Midbrain (tissue), 1 donor: ENCODE measurements around the gene PEX7.
"Not testable (repeated sequence)": the region's sequence is repeated elsewhere in the genome, so short reads cannot be mapped to it uniquely, and the experiment has no call there.

Experiments
- DNase-seq: peaks from one replicate; lab custom pipeline; 2025; lab: John Stamatoyannopoulos, UW

PEX7 gene

DNA sequence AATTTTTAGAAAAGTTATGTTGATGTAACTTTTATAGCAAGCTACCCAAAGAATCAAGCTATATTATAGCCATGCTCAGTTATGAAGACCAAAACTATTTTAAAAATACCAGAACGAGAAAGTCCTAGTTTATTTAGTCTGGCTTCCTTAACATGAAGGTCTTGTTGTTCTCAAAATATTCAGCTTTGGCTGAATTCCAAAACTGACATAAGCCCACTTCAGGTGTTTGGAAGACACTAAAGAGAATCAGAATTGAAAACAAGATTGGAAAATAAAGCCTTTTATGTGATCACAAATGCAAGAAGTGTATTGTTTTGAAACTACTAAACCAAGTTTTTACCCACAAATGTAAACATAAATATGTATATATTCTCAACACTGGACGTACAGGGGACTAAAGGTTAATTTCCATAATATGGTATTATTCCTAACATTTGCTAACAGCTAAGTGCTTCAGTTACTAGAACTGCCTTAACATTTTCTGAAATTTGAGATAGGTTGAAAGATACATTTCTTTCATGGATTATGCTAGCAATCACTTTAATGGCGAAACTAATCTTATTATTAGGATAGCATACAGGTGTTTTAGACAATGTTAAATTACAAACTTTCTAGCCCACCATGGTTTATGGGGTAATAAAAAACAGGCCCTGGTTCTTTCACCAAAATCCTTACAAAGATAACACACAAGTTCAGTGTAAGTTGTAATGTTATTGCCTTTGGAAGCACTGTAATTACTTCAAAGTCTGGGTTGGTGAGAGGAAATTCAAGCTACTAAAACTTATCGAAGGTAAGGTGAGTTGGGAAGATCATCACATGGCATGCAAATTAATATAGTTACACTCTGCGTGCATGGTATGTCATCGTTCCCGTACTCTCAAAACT, 31.7 kb upstream of the PEX7 start:
- no peak for DNase-seq

DNA sequence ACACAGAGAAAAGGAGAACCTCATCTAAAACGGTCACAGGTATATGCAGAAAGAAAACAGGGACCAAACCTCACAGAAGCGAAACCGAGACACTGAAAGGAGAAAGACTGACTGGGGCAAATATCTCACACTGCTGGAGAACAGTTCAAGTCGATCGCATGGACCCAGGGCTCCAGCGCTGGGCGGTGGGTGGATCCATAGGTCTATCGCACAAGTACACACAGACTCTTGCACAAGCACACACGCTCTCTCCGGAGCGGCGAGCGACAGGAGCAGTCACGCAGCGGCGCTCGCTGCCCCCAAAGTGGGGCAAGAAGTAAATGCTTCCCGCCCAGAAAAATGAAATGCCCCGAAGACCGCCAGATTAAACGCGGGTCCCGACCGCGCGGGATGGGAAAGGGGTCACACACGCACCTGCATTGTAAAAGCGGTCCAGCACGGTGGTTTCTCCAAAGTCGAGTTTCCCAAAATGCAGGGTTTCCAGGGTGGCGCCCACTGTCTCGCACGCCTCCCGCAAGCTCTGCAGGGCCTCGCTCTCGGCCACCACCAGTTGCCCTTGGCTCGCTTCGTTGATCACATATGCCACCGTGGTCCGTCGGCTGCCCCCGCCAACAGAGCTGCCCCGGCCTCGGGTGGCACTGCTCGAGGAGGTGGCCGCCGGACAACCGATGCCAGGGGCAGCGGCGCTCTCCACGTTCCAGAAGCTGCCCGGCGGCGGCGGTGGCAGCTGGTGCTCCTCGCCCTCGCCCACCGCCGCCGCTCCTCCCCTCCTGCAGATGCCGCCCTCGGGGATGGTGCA, 30.9 kb upstream of the PEX7 start:
- peak; percentile 45 for DNase-seq

DNA sequence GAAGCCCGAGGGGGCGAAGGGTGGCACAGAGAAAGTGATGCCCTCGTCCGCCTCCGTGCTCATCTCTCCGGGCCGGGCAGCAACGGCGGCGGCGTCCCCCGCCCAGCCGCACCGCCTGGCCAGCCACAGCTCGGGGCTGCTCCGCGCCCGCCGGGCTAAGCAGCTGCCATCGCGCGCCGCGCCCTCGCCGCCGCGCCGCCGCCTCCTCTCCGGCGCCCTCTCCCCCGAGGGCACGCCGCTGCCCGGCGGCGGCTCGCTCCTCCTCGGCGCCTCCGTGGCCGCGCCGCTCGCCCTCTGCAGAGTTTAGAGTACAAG, 30.3 kb upstream of the PEX7 start:
- no peak for DNase-seq

DNA sequence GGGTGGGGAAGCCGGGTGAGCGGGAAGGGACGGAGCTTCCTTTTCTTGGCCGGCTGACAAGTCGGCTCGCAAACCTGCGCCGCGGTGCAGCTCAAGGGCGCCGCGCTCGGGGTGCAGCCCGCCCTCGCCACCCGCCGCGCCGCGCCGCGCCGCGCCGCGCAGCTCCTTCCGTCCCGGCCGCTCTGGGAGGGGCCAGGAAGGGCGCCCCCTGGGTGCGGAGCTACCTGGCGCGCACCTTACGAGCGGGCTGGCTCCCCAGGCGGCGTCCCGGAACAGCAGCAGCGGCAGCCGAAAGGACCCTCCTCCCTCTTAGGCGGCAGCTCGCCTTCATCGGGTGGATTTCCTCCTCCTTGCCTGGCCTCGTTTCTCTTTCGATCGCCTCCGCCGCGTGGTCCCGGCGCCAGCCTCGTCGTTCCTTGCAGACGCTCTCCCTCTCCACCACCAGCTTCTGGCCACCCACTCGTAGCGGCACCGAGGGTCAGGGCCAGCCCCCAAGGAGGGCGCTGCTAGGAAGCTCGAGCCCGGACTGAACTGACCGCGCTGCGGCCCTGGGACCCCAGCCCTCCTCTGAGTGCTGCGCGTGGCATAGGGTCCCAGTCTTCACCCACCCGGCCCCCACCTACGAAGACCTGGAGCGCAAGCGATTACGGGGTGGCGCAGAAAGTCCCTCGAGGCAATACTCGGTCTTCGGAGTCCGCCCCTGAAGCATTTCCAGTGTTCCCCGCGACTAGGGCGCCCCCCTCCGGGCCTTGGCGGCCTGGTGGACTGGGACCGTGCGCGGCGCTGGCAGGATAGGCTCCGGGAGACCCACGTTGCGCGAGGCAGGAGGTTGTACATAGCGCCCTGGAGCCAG, 29.8 kb upstream of the PEX7 start, which contains the start of gene MAP3K5:
MAP3K5 (minus strand) TSS at position 68 of the 853 bp plus-strand sequence. CDS start 320 bp downstream, outside the sequence.
- peak; percentile 86 for DNase-seq

DNA sequence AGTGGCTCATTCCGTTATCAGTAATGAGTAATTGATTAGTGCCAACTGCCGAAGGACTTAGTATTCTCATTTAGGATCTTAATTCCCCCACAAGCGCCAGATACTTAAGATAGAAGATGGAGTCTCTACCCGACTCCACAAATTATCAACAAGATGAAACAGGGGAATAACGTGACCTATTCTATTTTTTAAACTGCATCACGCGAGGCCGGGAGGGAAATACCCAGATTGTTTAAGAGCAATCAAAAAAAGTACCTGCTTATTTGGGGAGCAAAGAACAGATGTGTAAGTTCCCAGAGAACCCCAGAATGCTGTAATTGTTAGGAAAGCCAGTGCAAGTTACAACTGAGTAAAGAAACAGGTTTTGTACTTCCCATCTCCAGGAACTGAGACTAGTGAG, 29.0 kb upstream of the PEX7 start:
- DNase-seq = no peak

DNA sequence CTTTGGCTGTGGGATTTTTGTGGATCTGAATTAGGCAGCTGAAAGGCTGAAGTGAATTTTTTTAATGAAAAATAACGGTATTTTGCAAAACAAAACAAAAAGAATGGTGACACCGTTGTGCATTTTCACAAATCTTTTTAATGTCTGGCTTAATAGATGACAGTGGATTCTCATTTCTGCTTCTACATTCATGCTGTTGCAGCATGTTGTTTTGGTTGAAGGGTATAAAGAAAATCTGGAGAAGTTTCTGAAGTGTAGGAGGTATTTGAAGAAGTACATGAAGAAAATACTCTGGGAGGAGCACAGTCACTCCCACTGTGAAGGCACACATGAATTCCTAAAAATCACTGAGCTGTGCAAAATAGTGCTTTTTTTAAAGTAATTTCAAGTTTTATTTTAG, 27.0 kb upstream of the PEX7 start:
- no peak for DNase-seq

DNA sequence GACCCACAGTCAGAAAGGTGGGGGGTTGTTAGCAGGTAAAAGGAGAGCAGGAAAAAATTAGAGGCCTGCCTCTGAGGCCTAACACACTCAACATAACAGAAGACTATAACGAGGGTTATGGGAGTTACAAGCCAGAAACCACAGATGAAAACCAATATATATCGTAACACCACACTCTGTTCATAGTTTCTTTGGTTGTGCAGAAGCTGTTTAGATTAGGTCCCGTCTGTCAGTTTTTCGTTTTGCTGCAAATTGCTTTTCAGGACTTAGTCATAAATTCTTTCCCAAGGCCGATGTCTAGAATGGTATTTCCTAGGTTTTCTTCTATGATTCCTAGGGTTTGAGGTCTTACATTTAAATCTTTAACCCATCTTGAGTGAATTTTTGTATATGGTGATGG, 26.4 kb upstream of the PEX7 start:
- DNase-seq = no peak

DNA sequence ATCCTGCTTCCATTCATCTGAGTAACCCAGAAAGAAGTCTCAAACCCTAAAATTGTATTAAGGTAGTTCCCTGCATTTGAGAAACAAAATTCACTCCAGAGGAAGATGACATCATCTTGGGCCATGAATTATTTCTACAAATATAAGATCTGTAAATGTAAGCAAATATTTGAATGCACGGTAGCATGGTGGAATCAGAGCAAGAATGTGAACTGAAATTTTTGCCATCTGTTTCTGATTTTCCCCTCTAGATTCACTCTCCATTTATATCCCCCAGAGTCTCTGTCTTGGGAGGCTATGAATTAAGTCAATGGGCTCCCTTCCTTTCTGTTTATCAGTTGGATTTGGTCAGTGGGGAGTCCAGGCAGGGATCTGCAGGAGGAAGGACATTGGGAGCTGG, 24.3 kb upstream of the PEX7 start:
- DNase-seq = no peak

DNA sequence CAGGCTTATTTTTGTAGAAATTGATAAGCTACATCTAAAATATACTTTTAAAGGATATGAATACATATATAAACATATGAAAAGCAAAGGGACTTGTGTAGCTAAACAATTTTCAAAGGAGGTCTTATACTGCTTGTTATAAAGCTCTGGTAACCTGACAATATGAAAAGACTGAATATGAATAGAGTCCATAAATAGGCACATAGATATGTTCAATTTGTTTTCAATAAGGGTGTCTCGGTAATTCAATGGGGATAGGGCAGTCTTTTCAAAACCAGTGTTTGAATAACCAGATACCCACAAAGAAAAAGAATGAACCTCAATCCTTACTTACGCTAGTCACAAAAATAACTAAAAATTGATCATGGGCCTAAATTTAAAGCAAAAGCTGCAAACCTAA, 20.8 kb upstream of the PEX7 start:
- DNase-seq = no peak

DNA sequence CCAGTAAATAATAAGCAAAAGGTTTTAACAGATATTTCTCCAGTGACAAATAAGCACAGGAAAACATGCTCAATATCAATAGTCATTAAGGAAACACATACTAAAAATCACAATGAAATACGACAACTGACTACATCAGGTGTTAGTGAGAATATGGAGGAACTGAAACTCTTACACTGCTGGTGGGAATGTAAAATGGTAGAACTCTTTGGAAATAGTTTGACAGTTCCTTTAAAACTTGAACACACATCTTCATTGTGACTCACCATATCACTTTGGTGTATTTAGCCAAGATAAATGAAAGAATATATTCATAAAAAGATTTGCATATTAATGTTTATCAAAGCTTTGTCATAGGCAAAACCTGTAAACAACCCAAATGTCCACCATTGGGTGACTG, 18.8 kb upstream of the PEX7 start:
- DNase-seq = no peak

DNA sequence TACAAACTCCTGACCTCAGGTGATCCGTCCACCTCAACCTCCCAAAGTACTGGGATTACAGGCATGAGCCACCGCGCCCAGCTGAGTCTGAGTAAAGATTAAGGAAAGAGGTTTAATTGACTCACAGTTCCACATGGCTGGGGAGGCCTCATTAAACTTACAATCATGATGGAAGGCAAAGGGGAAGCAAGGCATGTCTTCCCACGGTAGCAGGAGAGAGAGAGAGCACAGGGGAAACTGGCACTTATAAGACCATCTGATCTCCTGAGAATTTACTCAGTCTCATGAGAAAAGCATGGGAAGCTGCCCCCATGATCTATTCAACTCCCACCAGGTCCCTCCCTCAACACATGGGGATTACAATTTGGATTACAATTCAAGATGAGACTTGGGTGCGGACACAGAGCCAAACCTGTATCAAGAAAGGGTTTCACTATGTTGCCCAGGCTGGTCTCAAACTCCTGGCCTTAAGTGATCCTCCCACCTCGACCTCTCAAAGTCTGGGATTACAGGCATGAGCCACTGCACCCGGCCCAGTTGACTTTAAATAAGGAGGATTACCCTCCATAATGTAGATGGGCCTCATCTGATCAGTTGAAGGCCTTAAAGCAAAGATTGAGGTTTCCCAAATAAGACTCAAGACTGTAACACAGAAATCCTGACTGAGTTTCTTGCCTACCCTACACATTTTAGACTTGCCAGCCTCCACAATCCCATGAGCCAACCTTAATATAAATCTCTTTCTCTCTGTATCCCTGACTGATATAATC, 13.1 kb upstream of the PEX7 start:
- DNase-seq = no peak

DNA sequence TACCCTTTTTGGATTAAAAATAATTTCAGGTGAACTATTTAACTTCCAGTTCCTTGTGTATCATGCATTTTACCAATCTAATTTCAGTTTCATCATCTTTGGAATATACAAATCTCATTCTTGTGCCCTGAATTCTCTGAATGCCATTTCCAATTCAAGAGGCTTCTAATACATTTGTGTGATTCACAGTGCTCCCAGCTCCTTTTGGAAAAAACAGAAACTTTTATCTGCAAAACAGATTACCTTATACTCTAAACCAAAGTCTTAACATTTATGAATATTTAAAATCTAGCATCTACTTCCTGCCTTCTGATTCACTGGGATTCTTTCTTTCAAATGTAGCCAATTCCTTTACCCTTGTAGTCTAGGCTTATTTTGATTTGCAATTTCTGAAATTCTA, 11.1 kb upstream of the PEX7 start:
- DNase-seq = no peak

DNA sequence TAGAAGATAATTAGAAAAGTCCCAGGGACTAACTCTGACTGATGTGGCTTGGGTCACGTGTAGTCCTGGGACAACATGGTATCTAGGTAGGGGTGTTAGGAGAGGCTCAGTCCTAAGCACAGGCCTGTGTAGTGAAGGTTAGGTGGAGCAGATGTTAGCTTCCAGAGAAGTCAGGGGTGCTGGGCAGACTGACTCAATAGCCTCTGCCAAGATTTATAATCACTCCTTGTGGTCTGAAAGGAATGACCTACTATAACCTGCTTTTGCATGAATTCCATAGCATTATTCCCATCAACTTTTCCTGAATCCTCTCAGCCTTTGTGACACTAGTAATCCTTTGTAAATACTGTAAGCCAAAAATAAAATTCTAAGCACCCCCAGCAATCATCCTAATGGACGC, 10.2 kb upstream of the PEX7 start:
- DNase-seq = no peak

DNA sequence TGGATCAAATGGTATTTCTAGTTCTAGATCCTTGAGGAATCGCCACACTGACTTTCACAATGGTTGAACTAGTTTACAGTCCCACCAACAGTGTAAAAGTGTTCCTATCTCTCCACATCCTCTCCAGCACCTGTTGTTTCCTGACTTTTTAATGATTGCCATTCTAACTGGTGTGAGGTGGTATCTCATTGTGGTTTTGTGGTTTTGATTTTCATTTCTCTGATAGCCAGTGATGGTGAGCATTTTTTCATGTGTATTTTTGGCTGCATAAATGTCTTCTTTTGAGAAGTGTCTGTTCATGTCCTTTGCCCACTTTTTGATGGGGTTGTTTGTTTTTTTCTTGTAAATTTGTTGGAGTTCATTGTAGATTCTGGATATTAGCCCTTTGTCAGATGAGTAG, 6.8 kb upstream of the PEX7 start:
- not testable (repeated sequence) for DNase-seq

DNA sequence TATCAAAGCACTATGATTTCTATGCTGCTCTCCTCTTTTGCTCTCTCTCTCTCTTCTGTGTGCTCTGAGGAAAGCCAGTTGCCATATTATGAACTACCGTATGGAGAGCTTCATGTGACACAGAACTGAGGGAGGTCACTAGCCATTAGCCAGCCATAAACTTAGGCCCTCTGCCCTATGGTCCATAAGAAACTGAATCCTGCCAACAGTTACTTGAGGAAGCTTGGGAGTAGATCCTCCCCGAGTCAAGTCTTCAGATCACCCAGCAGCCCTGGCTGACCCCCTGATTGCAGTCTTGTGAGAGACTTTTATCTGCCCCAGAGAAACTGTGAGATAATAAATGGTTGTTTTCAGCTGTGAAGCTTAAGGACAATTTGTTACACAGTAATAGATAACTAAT, 5.7 kb upstream of the PEX7 start:
- no peak for DNase-seq

DNA sequence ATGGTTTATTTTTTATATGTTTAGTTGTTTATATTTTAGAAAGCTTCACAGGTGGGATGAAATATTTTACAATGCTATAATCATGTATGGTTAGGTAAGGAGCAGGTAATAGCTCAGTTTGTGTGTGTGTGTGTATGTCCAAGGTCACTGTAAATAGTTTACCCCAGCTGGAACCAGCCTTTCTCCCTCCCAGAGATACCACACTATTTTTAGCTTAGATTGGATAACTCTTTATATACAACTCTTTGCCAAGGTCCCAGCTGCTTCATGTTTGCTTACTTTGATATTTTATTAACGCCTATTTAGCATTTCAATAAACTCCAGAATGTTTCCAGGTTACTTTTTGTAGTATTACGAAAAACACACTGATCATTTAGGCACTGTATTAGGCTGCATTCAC, 1.8 kb upstream of the PEX7 start:
- no peak for DNase-seq

DNA sequence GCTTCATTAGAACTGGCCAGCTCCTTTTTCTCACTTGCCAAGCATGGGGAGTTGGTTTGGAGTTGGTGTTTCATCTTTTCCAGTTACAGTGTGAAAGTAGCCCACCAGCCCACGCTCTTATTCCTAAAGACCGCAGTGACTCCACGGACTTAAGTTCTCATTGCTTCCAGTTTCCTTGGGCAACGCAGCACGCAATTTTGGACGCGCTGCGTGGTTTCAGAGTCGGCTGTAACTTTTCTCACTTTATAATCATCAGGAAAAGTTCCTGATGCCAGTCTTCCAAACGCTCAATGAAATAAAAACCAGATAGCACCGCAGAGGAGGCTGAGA, 381 bp upstream of the PEX7 start:
- no peak for DNase-seq

DNA sequence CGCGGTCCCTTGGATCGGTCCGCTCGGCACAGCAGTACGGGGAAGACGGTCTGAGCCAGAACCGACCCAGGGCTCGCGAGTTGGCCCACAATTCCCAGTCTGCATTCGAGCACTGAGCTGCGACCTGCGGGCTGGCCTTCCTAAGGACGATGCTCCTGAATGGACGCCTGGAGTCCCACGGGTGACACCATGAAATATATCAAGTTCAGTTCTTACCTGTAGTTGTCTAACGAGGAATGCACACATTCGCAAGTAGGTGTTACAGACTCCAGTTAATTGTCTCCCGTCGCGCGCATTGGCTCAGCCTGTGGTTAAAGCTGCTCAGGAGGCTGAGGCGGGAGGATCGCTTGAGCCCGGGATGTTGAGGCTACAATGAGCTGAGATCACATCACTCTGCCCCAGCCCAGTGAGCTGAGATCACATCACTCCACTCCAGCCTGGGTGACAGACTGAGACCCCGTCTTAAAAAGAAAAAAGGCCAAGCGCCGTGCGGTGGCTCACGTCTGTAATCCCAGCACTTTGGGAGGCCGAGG, 802 bp downstream of the PEX7 start:
- no peak for DNase-seq

DNA sequence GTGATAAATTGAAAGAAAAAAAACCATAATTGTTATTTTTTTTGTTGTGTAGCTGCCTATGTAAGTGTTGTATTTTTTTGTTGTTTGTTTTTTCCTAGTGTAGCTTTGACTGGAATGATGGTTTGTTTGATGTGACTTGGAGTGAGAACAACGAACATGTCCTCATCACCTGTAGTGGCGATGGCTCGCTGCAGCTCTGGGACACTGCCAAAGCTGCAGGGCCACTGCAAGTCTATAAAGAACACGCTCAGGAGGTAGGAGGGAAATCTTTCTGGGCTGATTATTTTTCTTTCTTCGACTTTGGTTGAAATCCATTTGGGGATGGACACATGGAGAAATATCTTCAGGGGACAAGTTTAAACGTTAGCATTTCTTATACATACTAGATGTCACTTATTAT, 3.8 kb downstream of the PEX7 start:
- no peak for DNase-seq

DNA sequence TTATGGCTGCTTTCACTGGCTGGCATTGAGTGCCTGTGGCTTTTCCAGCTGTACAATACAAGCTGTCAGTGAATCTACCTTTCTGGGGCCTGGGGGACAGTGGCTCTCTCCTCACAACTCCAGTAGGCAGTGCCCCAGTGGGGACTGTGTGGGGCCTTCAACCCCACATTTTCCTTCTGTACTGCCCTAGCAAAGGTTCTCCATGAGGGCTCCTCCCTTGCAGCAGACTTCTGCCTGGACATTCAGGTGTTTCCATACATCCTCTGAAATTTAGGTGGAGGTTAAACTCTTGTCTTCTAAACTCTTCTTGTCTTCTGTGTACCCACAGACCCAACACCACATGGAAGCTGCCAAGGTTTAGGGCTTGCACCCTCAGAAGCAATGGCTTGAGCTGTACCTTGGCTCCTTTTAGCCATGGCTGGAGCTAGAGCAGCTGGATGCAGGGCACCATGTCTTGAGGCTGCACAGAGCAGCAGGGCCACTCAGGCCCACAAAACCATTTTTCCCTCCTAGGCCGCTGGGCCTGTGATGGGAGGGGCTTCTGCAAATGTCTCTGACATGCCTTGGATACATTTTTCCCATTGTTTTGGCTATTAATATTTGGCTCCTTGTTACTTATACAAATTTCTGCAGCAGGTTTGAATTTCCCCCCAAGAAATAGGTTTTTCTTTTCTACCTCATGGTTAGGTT, 9.6 kb downstream of the PEX7 start:
- DNase-seq = no peak
